Breast epithelium (tissue), 3 donors: ENCODE measurements around the gene BRAT1.

Experiments
- CTCF ChIP-seq, 3 donors: fragments of 450-650 bp; IDR thresholded peaks; one replicate each; pipeline ENCODE4 v1.5.1; 2016 to 2017; ENCODE audit warnings: antibody characterized with exemption in 3 of 3, mild to moderate bottlenecking in 3 of 3, moderate library complexity in 3 of 3
- POLR2A ChIP-seq: fragments of 450-650 bp; IDR thresholded peaks from one replicate; pipeline ENCODE4 v1.6.1; 2016; ENCODE audit warnings: antibody characterized with exemption, mild to moderate bottlenecking, moderate library complexity
- POLR2AphosphoS5 ChIP-seq, 3 donors: sonication (generic); formaldehyde crosslinking; IDR thresholded peaks; one replicate each; pipeline ENCODE4 v1.6.1; 2017; ENCODE audit warnings: antibody characterized with exemption in 3 of 3

- TF ChIP-seq CTCF (IDR thresholded peaks at IDR 0.05) (no peak), POLR2A (no peak), POLR2AphosphoS5 (IDR thresholded peaks at IDR 0.05) (no peak)
These were observed 22.8 kb upstream of the BRAT1 start for GRCh38 chr7:2577914-2578680.
